HG02678 (cell line): Measurements from ENCODE around the gene PELI2.

ENCODE experiments used
- ATAC-seq: cut with Tn5 transposase; IDR thresholded peaks from one replicate; pipeline ENCODE4 v1.9.1; 2021; ENCODE audit warnings: mild to moderate bottlenecking, moderate library complexity; ENCODE audit not compliant: unreplicated experiment

PELI2 gene

GRCh38 chr14:56118611-56119181, 485 bp downstream of the PELI2 start:
- peak; percentile 13 for ATAC-seq

GRCh38 chr14:56119201-56119981, 1.2 kb downstream of the PELI2 start:
- ATAC-seq: peak; percentile 28

GRCh38 chr14:56120091-56120691, 2.0 kb downstream of the PELI2 start:
- no peak for ATAC-seq

- no peak for ATAC-seq
These were observed 3.6 kb downstream of the PELI2 start for GRCh38 chr14:56121816-56122215.

GRCh38 chr14:56122301-56122700, 4.1 kb downstream of the PELI2 start:
- no peak for ATAC-seq

- no peak for ATAC-seq
These were observed 6.1 kb downstream of the PELI2 start for GRCh38 chr14:56124327-56124726.

GRCh38 chr14:56125772-56126636, 7.8 kb downstream of the PELI2 start:
- no peak for ATAC-seq

GRCh38 chr14:56126637-56126913, 8.4 kb downstream of the PELI2 start:
- ATAC-seq: no peak

GRCh38 chr14:56127156-56127555, 8.9 kb downstream of the PELI2 start:
- ATAC-seq: no peak

GRCh38 chr14:56129092-56129491, 10.9 kb downstream of the PELI2 start:
- no peak for ATAC-seq

GRCh38 chr14:56129933-56130332, 11.7 kb downstream of the PELI2 start:
- ATAC-seq: no peak

- no peak for ATAC-seq
These were observed 13.0 kb downstream of the PELI2 start for GRCh38 chr14:56131004-56131864.

GRCh38 chr14:56131865-56132833, 13.9 kb downstream of the PELI2 start:
- ATAC-seq: no peak

- no peak for ATAC-seq
These were observed 15.3 kb downstream of the PELI2 start for GRCh38 chr14:56133547-56133946.

GRCh38 chr14:56135001-56135400, 16.8 kb downstream of the PELI2 start:
- no peak for ATAC-seq

GRCh38 chr14:56135668-56136067, 17.5 kb downstream of the PELI2 start:
- no peak for ATAC-seq

GRCh38 chr14:56136571-56137452, 18.6 kb downstream of the PELI2 start:
- ATAC-seq: no peak

GRCh38 chr14:56137453-56137807, 19.2 kb downstream of the PELI2 start:
- ATAC-seq: no peak

- ATAC-seq: no peak
These were observed 19.6 kb downstream of the PELI2 start for GRCh38 chr14:56137849-56138248.
